Activated CD8-positive, alpha-beta memory T cell treated with anti-CD3 and anti-CD28 coated beads for 24 hours (primary cell): ENCODE results near the gene CFAP65.

Experiments
- DNase-seq: peaks from one replicate; pipeline ENCODE4 v3.0.0-alpha.2; 2020

Gene CFAP65

GRCh38 chr2:219059725-219060682 is 18.7 kb upstream of the CFAP65 start:
- peak; percentile 64 for DNase-seq

- DNase-seq: no peak
Observed at GRCh38 chr2:219059375-219059724, 18.0 kb upstream of the CFAP65 start.

GRCh38 chr2:219058541-219059374 is 17.4 kb upstream of the CFAP65 start:
- DNase-seq: peak; percentile 60

GRCh38 chr2:219057709-219058540 is 16.6 kb upstream of the CFAP65 start:
- peak; percentile 92 for DNase-seq

DNA sequence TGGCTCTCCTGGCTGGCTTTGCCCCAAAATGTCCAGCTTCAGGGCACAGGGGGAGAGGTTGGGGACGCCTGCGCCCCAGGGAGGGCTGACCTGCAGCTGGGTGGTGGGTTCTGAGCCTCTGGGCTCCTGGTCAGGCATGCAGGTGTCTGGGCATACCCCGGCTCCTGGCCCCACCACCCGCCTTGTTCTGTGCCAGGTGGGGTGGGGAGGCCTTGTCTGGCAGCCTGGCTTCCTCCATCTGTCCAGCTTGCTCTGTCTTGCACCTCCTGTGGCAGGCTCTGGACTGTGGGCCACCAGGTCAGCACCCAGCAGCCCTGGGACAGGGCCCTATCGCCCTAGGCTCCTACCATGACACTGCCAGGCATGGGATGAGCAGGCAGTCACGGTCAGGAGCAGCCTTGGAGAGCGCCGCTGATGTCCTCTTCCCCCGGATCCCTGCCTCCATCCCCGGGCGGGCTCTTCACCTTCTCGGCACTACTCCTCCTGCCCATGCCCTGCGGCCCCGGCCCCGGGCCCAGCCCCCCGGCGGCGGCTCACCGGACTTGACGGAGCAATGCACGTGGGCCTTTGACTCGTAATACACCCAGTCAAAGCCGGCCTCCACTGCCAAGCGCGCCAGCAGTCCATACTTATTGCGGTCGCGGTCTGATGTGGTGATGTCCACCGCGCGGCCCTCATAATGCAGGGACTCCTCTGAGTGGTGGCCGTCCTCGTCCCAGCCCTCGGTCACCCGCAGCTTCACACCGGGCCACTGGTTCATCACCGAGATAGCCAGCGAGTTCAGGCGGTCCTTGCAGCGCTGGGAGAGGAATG is 15.8 kb upstream of the CFAP65 start:
- DNase-seq: no peak

GRCh38 chr2:219056176-219056895 is 15.0 kb upstream of the CFAP65 start:
- DNase-seq: no peak

DNA sequence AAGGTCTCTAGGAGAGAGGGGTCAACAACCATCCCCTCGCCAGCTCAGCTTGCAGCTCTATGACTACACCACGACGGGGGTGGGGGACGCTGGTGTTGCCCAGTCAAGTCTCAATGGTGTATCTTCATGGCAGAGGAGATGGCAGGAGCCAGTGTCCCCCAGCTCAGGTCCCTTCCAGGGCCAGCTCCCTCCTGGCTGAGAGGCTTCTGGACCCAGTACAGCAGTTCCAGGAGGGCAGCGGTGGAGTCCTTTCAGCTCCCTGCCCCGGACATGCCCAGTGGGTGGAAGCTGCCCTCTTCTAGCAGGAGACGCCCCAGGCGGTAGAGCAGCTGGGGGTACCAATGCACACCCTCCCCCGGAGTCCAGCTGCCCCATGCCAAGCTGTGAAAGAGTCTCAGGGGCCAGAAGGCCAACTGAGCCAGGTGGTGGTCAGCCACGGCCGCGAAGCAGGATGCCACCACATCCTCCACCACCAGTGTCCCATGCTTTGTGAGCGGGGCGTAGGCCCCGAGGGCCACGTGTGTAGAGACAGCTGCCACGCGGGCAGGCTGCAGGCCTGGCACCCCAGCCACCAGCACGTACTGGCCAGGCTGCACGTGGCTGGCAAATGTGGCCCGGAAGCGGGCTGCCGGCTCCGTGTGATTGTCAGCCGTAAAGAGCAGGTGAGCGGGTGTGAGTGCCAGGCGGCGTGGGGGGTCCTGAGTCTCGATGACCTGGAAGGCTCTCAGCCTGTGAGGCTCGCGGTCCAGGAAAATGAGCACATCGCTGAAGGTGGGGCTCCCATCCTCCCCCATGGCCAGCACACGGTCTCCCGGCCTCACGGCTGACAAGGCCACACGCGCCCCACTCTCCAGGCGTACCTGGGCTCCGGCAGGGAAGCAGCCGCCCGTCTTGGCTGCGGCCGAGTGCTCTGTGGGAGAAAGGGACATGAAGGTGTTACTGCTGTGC is 13.9 kb upstream of the CFAP65 start:
- DNase-seq: no peak

GRCh38 chr2:219049282-219049681 is 8.0 kb upstream of the CFAP65 start:
- no peak for DNase-seq

- DNase-seq: no peak
Observed at GRCh38 chr2:219045937-219046550, 4.7 kb upstream of the CFAP65 start.

GRCh38 chr2:219042750-219043149 is 1.4 kb upstream of the CFAP65 start:
- DNase-seq: no peak

DNA sequence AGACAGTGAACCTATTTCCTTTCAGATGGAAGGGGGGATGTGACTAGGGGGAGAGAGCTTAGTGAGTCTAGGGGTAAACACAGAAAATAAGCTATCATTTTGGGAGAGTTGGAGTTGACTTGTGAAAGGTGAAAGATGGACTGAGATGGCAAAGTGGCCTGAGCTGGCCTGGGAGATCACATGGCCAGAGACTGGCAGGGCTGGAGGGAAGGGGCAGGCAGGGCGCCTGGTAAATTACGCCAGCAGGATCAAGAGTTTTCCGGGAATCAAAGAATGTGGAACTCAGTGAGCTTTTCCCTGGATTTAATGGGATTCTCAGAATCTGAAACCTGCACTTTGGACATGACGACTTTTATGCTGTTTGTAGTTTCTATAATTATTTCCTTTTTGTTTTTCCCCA is 841 bp upstream of the CFAP65 start:
- DNase-seq: no peak

GRCh38 chr2:219038600-219038999 is 2.7 kb downstream of the CFAP65 start:
- no peak for DNase-seq

DNA sequence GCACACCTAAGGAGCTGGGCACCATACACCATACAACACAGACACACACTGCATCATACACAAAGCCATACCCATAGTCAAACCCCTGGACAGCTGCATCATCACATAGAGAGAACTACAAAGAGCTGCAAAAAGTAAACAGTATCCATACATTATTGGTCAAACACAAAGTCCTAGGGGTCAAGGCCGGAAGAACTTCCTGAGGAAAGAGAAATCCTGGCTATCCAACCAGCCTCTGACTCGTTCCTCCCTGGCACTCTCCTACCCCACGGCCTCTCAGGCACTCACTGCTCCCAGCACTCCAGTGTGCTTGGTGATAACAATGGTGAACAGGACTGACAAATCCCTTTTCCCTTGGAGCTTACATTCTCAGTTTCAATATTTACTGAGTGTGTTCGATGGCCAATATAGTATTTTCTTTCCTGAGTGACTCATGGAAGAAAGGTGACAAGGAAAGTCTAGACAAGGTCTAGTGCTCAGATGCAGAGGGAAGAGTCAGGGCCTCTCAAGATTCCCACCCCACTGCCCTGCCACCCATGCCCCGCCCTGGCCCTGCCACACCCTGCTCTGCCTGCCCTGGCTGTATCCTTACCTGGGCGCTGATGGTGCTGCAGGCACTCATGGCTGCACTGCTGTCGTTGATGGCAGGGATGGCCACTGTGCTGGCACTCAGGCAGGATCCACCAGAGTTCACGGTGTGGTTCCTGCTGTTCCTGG is 3.4 kb downstream of the CFAP65 start:
- no peak for DNase-seq

GRCh38 chr2:219035942-219036341 is 5.4 kb downstream of the CFAP65 start:
- DNase-seq: no peak

DNA sequence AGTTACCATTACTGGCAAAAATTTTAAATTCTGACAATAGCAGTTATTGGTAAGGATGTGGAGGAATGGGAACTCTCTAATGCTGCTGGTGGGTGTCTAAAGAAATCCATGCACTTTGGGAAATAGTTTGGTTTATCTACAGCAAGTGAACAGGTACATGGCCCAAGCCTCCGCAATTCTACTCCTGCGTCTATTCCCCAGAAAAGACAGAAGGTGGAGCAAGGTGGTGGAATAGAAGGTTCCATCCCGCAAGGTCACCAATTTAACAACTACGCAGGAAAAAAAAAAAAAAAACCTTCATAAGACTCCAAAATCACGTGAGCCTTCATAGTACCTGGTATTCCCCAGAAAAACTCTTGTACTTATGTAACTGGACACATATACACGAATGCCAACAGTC is 6.5 kb downstream of the CFAP65 start:
- DNase-seq: no peak

- no peak for DNase-seq
Observed at GRCh38 chr2:219032051-219032745, 9.1 kb downstream of the CFAP65 start.

GRCh38 chr2:219031005-219031738 is 10.1 kb downstream of the CFAP65 start:
- no peak for DNase-seq
